ES-I3 (cell line): ENCODE results near the gene TIMM22.

Source experiments
- H3K36me3 ChIP-seq: 2 replicates; pipeline ENCODE4 v1.6.1; 2013; ENCODE audit warnings: mild to moderate bottlenecking, low read length, control low read depth, moderate library complexity; ENCODE audit not compliant: insufficient read depth
- H3K4me1 ChIP-seq: 2 replicates; pipeline ENCODE4 v1.6.1; 2013; ENCODE audit warnings: mild to moderate bottlenecking, control low read depth, low read length; ENCODE audit not compliant: insufficient read depth
- H3K9ac ChIP-seq: 2 replicates; pipeline ENCODE4 v1.6.1; 2013; ENCODE audit warnings: low read depth, mild to moderate bottlenecking, low read length, moderate library complexity
- H3K9me3 ChIP-seq: 2 replicates; pipeline ENCODE4 v1.6.1; 2013; ENCODE audit warnings: mild to moderate bottlenecking, low read length, moderate library complexity; ENCODE audit not compliant: control insufficient read depth, insufficient read depth

TIMM22 gene

DNA sequence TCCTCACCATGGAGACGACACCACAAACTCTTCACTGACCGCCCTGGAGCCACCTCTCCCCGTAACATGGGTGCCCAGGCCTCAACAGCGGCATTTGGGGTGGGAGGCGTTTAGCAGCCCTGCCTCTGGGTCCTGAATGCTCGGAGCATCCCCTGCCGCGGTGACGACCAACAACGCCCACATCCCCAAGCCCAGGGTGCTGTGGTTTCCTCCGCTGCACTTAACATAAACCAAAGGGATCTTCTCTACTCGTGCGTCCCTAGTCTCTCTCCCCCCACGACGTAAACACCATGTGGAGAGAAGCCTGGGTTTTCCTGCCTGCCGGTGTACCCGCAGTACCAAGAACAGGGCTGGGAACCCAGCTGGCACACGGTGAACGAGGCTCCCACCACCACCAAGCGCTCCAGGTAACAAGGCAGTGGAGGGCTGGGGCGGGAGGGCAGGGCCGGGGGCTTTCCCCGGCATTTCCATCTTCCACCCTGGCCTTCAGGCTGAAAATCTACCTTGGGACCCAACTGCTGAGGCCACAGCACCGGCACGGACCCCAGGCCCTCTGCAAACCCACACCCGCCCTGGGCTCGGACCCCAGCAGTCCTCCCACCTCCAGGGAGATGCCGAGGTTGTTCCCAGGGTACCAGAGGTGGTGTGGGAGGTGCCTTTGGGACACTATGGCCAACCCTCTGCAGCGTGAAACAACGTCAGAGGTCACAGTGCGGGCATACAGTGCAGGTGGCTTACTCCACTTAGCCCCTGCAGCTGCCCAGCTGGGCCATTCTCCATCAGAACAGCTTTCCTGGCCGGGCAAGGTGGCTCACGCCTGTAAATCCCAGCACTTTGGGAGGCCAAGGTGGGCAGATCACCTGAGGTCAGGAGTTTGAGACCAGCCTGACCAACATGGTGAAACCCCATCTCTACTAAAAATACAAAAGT is 54.3 kb downstream of the TIMM22 start:
- Histone ChIP-seq H3K4me1 (no peaks in the 10 kb centered on the region), H3K9ac (no peak overlapping the region), H3K36me3 (0 out of 2 replicates have a peak, but pooled peaks cover 4% of the 10 kb centered on the region), H3K9me3 (no peaks in the 10 kb centered on the region)
